Caco-2 (cell line): ENCODE measurements around the gene ADAMTS10. TPM values are rescaled to one million over a fixed set of nuclear protein-coding genes. Genes with fewer than 3 reads are reported as not detected.
"Not testable (repeated sequence)": the region's sequence is repeated elsewhere in the genome, so short reads cannot be mapped to it uniquely, and the experiment has no call there.

Experiments
- BruUV-seq: library from RNA; stranded (reverse); fragments of 400-500 nt; replicated peaks from 2 replicates; lab custom pipeline; 2021; lab: Mats Ljungman, UMichigan
- CTCF ChIA-PET: fragments of 300-600 bp; sonication (Branson Sonifier 250); formaldehyde crosslinking; loops from one replicate; lab custom pipeline; 2022; ENCODE audit warnings: antibody characterized with exemption; lab: Charles Lee
- POLR2A ChIA-PET: fragments of 300-600 bp; sonication (Branson Sonifier 250); formaldehyde crosslinking; loops from one replicate; lab custom pipeline; 2022; ENCODE audit warnings: antibody characterized with exemption; lab: Charles Lee
- DNase-seq, 2 experiments: peaks; one replicate each; pipeline versions ENCODE4 v3.0.0 to v3.0.0-alpha.2; 2020 to 2022
- H3K27me3 ChIP-seq: replicated peaks from 2 replicates; pipeline ENCODE4 v1.6.0; 2011; ENCODE audit warnings: low read length; ENCODE audit not compliant: control insufficient read depth, insufficient read depth
- H3K36me3 ChIP-seq: 2 replicates; pipeline ENCODE4 v1.5.1; 2011; ENCODE audit warnings: low read length; ENCODE audit not compliant: control insufficient read depth, insufficient read depth
- H3K4me1 ChIP-seq: fragments of 250-450 bp; sonication (Bioruptor Pico); 2 replicates; pipeline ENCODE4 v1.5.1; 2020; ENCODE audit warnings: mild to moderate bottlenecking
- H3K4me3 ChIP-seq: 2 replicates; pipeline ENCODE4 v1.5.1; 2011; ENCODE audit warnings: low read depth, mild to moderate bottlenecking, control low read depth, low read length
- H3K9me3 ChIP-seq: fragments of 250-450 bp; sonication (Bioruptor Pico); 2 replicates; pipeline ENCODE4 v1.5.1; 2020; ENCODE audit warnings: mild to moderate bottlenecking, moderate library complexity
- H3K27ac Mint-ChIP-seq: one replicate; pipeline ENCODE4 v1.8.0; 2022; ENCODE audit warnings: mixed read lengths; ENCODE audit not compliant: unreplicated experiment
- H3K27me3 Mint-ChIP-seq: one replicate; pipeline ENCODE4 v1.8.0; 2022; ENCODE audit warnings: mixed read lengths; ENCODE audit not compliant: insufficient read depth, unreplicated experiment
- H3K36me3 Mint-ChIP-seq: one replicate; pipeline ENCODE4 v1.8.0; 2022; ENCODE audit warnings: mild to moderate bottlenecking, mixed read lengths; ENCODE audit not compliant: insufficient read depth, unreplicated experiment
- H3K4me1 Mint-ChIP-seq: one replicate; pipeline ENCODE4 v1.8.0; 2022; ENCODE audit warnings: low read depth, mixed read lengths; ENCODE audit not compliant: unreplicated experiment
- H3K4me3 Mint-ChIP-seq: one replicate; pipeline ENCODE4 v1.8.0; 2022; ENCODE audit warnings: mild to moderate bottlenecking, moderate library complexity, mixed read lengths; ENCODE audit not compliant: unreplicated experiment
- H3K9me3 Mint-ChIP-seq: one replicate; pipeline ENCODE4 v1.8.0; 2022; ENCODE audit warnings: mixed read lengths; ENCODE audit not compliant: unreplicated experiment
- intact Hi-C: fragments of 100-400 bp; cut with micrococcal nuclease; formaldehyde crosslinking; loops from one replicate; pipeline ENCODE4 v1.10.0; 2022; ENCODE audit not compliant: unreplicated experiment
- total RNA-seq: library from RNA; stranded (reverse); gene quantifications from 2 replicates; pipeline ENCODE4 v1.2.3, GENCODE V29; 2022
- TF ChIP-seq, protein P1 (sequence below), 2 experiments: fragments of 200-600 bp in 1 of 2; IDR thresholded peaks; 1 replicate in 1 of 2; 2 replicates in 1 of 2; pipeline versions ENCODE4 v1.5.1 to v1.8.0; 2011 to 2022; ENCODE audit warnings: antibody characterized with exemption in 1 of 2, control low read depth in 1 of 2, inconsistent platforms in 1 of 2, low read depth in 1 of 2, low read length in 1 of 2, mild to moderate bottlenecking in 1 of 2, moderate library complexity in 1 of 2; ENCODE audit not compliant: insufficient read depth in 1 of 2, severe bottlenecking in 1 of 2, unreplicated experiment in 1 of 2

ADAMTS10 gene
- total RNA-seq, 1 experiment from 2014 or later: 0.77 TPM

DNA sequence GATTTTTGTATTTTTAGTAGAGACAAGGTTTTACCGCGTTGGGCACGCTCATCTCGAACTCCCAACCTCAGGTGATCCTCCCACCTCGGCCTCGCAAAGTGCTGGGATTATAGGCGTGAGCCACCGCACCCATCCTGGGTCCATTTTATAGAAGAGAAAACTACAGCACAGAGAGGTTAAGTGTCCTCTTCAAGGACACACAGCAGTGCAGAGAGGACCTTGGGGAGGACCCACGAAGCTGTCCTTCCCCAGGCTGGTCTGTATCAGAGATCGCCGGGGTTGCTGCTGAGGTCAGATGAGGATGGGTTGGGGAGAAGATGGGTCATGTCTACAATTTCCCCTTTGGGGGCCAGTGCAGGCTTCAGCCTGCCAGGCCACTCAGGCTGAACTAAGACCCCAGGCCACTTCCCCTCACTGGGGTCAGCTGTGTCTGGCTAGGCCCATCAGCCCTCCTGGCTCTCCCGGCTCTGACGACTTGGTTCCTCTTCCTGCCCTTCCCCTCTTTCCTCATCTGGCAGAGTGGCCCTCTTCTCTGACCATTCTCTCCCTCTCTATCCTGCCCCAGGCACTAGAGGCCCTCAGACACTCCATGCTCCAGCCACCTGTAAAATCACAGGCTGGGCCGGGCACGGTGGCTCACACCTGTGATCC lies 42.9 kb downstream of the ADAMTS10 start:
- ChIA-PET CTCF (no interaction called here), POLR2A (no interaction called here)
- no peak for DNase-seq
- H3K9me3 Mint-ChIP-seq: no peaks in the 10 kb centered on the region
- no peak overlapping the region for H3K4me3 Mint-ChIP-seq
- Histone ChIP-seq H3K4me3 (no peak overlapping the region), H3K36me3 (no peaks in the 10 kb centered on the region), H3K4me1 (no peaks in the 10 kb centered on the region), H3K27me3 (no peaks in the 10 kb centered on the region), H3K9me3 (no peaks in the 10 kb centered on the region)
- H3K27ac Mint-ChIP-seq: no peak overlapping the region
- H3K27me3 Mint-ChIP-seq: no peaks in the 10 kb centered on the region
- BruUV-seq: no TSS peak
- TF ChIP-seq, protein P1, sequence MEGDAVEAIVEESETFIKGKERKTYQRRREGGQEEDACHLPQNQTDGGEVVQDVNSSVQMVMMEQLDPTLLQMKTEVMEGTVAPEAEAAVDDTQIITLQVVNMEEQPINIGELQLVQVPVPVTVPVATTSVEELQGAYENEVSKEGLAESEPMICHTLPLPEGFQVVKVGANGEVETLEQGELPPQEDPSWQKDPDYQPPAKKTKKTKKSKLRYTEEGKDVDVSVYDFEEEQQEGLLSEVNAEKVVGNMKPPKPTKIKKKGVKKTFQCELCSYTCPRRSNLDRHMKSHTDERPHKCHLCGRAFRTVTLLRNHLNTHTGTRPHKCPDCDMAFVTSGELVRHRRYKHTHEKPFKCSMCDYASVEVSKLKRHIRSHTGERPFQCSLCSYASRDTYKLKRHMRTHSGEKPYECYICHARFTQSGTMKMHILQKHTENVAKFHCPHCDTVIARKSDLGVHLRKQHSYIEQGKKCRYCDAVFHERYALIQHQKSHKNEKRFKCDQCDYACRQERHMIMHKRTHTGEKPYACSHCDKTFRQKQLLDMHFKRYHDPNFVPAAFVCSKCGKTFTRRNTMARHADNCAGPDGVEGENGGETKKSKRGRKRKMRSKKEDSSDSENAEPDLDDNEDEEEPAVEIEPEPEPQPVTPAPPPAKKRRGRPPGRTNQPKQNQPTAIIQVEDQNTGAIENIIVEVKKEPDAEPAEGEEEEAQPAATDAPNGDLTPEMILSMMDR (IDR thresholded peaks at IDR 0.05; ENCODE audit: insufficient read depth in 1 of 2, low read depth in 1 of 2, low read length in 1 of 2, severe bottlenecking in 1 of 2, unreplicated experiment in 1 of 2): no peak
- H3K4me1 Mint-ChIP-seq: no peaks in the 10 kb centered on the region
- peaks cover 5% of the 10 kb centered on the region for H3K36me3 Mint-ChIP-seq
- intact Hi-C loops: no loop called here

DNA sequence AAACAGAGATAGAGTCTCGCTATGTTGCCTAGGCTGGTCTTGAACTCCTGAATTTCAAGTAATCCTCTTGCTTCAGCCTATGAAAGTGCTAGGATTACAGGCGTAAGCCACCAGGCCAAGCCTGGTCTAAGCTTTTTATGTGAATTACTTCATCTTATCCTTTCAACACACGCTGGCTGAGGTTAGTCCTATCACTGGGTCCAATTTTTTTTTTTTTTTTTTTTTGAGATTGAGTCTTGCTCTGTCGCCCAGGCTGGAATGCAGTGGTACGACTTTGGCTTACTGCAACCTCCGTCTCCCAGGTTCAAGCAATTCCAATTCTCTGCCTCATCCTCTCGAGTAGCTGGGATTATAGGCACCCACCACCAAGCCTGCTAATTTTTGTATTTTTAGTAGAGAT lies 43.7 kb downstream of the ADAMTS10 start:
- no peaks in the 10 kb centered on the region for H3K4me1 ChIP-seq
- Mint-ChIP-seq H3K4me3 (no peak overlapping the region), H3K27ac (no peak overlapping the region), H3K36me3 (peaks cover 5% of the 10 kb centered on the region), H3K27me3 (no peaks in the 10 kb centered on the region), H3K9me3 (no peaks in the 10 kb centered on the region), H3K4me1 (no peaks in the 10 kb centered on the region)
- no peak overlapping the region for H3K4me3 ChIP-seq
- no peak for DNase-seq
- BruUV-seq: no TSS peak
- no peaks in the 10 kb centered on the region for H3K9me3 ChIP-seq
- POLR2A ChIA-PET: no interaction called here
- no peaks in the 10 kb centered on the region for H3K36me3 ChIP-seq
- CTCF ChIA-PET: no interaction called here
- TF ChIP-seq, protein P1 (IDR thresholded peaks at IDR 0.05; ENCODE audit: insufficient read depth in 1 of 2, low read depth in 1 of 2, low read length in 1 of 2, severe bottlenecking in 1 of 2, unreplicated experiment in 1 of 2): no peak
- intact Hi-C loops: no loop called here
- H3K27me3 ChIP-seq: no peaks in the 10 kb centered on the region

DNA sequence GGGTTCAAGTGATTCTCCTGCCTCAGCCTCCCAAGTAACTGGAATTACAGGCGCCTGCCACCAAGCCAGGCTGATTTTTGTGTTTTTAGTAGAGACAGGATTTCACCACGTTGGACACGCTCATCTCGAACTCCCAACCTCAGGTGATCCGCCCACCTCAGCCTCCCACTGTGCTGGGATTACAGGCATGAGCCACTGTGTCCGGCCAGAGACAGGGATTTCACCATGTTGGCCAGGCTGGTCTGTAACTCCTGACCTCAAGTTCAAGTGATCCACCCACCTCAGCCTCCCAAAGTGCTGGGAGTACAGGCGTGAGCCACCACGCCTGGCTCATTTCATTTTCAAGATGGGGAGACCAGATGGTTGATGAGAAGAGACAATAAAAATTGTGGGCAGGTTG lies 45.6 kb downstream of the ADAMTS10 start:
- H3K27me3 ChIP-seq, H3K9me3 Mint-ChIP-seq, H3K4me3 Mint-ChIP-seq, H3K9me3 ChIP-seq, DNase-seq, H3K36me3 ChIP-seq, POLR2A ChIA-PET, H3K27ac Mint-ChIP-seq, H3K4me1 ChIP-seq, BruUV-seq, intact Hi-C loops, H3K27me3 Mint-ChIP-seq, H3K4me3 ChIP-seq, H3K36me3 Mint-ChIP-seq, CTCF ChIA-PET, H3K4me1 Mint-ChIP-seq: not testable (repeated sequence)
